B cell (primary cell): ENCODE data around the gene FAM227B.

Experiments used
- CTCF ChIP-seq: fragments of 200-600 bp; IDR thresholded peaks from one replicate; pipeline ENCODE4 v1.8.0; 2022; ENCODE audit warnings: antibody characterized with exemption, mild to moderate bottlenecking
- EZH2 ChIP-seq: IDR thresholded peaks from 2 replicates; pipeline ENCODE4 v1.6.1; 2012; ENCODE audit warnings: borderline replicate concordance, low read depth, mild to moderate bottlenecking, moderate library complexity, low read length; ENCODE audit not compliant: insufficient read depth, poor library complexity, severe bottlenecking

- no peak for TF ChIP-seq CTCF
- TF ChIP-seq EZH2: no peak
These were observed 193.2 kb downstream of the FAM227B start for GRCh38 chr15:49427372-49427771.
